Endothelial cell of umbilical vein (primary cell): ENCODE results near the gene RIPK3.

Experiments used
- EZH2 ChIP-seq: IDR thresholded peaks from 2 replicates; pipeline ENCODE4 v1.6.1; 2012; ENCODE audit warnings: borderline replicate concordance, low read depth, mild to moderate bottlenecking, moderate library complexity, low read length, inconsistent platforms; ENCODE audit not compliant: severe bottlenecking
- FOS ChIP-seq: IDR thresholded peaks from 2 replicates; pipeline ENCODE4 v1.6.1; 2011; ENCODE audit warnings: mild to moderate bottlenecking, low read length, moderate library complexity, borderline replicate concordance; ENCODE audit not compliant: insufficient read depth
- GATA2 ChIP-seq: IDR thresholded peaks from 2 replicates; pipeline ENCODE4 v1.7.0; 2011; ENCODE audit warnings: low read depth, mild to moderate bottlenecking, moderate library complexity, mixed read lengths, low read length; ENCODE audit not compliant: insufficient read length, insufficient read depth
- JUN ChIP-seq: IDR thresholded peaks from 2 replicates; pipeline ENCODE4 v1.6.1; 2011; ENCODE audit warnings: borderline replicate concordance, low read depth; ENCODE audit not compliant: insufficient read length, insufficient read depth
- MYC ChIP-seq: IDR thresholded peaks from one replicate; pipeline ENCODE4 v1.6.1; 2011; ENCODE audit warnings: mild to moderate bottlenecking, low read depth, low read length
- POLR2A ChIP-seq: IDR thresholded peaks from 2 replicates; pipeline ENCODE4 v1.6.1; 2012; ENCODE audit warnings: low read depth, mild to moderate bottlenecking, control low read depth, low read length
- POLR2AphosphoS5 ChIP-seq: IDR thresholded peaks from 2 replicates; pipeline ENCODE4 v1.6.1; 2012; ENCODE audit warnings: low read depth, mild to moderate bottlenecking, control low read depth, low read length, moderate library complexity; ENCODE audit not compliant: insufficient read depth
- TF ChIP-seq, protein P1 (sequence below), 2 donors: IDR thresholded peaks; 1 replicate in 1 of 2; 2 replicates in 1 of 2; pipeline ENCODE4 v1.5.1; 2011; ENCODE audit warnings: low read length in 2 of 2, mild to moderate bottlenecking in 2 of 2, moderate library complexity in 2 of 2, control low read depth in 1 of 2, inconsistent platforms in 1 of 2, low read depth in 1 of 2; ENCODE audit not compliant: insufficient read depth in 1 of 2; ENCODE audit errors: extremely low read depth in 1 of 2
- TF ChIP-seq, protein P2 (sequence below): IDR thresholded peaks from 2 replicates; pipeline ENCODE4 v1.6.1; 2011; ENCODE audit not compliant: insufficient read depth, insufficient read length

DNA sequence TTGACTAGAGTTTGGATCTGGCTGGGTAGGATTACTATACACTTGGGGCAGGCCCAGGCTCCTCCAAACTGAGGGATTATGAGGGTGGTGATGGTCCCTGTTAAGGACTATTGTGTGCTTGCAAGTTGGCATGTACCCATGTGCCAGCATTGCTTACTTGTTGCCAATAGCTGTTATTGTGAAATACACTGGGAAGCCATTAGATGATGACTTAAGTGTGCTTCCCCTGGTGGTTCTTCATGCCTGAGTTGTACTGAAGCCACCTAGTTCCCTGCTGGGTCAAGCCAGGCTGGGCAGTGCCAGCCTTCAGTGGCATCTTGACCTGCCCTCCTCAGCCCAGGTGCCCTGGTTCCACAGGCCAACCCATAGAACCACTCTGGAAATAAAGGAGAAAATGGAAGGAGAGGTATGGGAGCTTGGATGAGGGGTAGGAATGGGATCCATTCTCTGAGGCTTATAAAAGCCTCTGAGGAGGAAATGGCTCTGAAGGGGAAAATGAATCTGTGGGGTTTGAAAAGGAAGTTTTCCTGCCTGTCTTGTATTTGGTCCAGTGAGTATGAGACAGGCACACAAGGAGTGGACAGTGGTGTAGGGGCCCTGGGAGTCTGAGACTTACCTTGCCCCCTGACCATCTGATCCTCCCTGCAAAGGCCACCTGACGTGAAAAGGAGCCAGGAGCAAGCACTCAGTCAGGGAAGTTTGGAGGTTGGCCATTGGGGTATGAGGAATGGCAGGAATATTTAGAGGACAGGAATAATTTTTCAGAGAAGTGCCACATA, 27.8 kb downstream of the RIPK3 start:
- TF ChIP-seq, protein P1, sequence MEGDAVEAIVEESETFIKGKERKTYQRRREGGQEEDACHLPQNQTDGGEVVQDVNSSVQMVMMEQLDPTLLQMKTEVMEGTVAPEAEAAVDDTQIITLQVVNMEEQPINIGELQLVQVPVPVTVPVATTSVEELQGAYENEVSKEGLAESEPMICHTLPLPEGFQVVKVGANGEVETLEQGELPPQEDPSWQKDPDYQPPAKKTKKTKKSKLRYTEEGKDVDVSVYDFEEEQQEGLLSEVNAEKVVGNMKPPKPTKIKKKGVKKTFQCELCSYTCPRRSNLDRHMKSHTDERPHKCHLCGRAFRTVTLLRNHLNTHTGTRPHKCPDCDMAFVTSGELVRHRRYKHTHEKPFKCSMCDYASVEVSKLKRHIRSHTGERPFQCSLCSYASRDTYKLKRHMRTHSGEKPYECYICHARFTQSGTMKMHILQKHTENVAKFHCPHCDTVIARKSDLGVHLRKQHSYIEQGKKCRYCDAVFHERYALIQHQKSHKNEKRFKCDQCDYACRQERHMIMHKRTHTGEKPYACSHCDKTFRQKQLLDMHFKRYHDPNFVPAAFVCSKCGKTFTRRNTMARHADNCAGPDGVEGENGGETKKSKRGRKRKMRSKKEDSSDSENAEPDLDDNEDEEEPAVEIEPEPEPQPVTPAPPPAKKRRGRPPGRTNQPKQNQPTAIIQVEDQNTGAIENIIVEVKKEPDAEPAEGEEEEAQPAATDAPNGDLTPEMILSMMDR (IDR thresholded peaks at IDR 0.05; ENCODE audit: extremely low read depth in 1 of 2, insufficient read depth in 1 of 2, low read depth in 1 of 2, low read length in 2 of 2) = no peak
- TF ChIP-seq POLR2A = no peak
- TF ChIP-seq GATA2 = no peak
- TF ChIP-seq JUN = no peak
- no peak for TF ChIP-seq POLR2AphosphoS5
- TF ChIP-seq EZH2 = no peak
- no peak for TF ChIP-seq MYC
- TF ChIP-seq, protein P2, sequence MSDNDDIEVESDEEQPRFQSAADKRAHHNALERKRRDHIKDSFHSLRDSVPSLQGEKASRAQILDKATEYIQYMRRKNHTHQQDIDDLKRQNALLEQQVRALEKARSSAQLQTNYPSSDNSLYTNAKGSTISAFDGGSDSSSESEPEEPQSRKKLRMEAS = no peak
- TF ChIP-seq FOS = no peak
